Measurements from ENCODE around the gene PTPN14. TPM values are rescaled to one million over a fixed set of nuclear protein-coding genes. Genes with fewer than 3 reads are reported as not detected.

PTPN14 gene
- total and polyA plus RNA-seq, 12 donors, result 5.0 to 71.6 (median 42.3) TPM

DNA sequence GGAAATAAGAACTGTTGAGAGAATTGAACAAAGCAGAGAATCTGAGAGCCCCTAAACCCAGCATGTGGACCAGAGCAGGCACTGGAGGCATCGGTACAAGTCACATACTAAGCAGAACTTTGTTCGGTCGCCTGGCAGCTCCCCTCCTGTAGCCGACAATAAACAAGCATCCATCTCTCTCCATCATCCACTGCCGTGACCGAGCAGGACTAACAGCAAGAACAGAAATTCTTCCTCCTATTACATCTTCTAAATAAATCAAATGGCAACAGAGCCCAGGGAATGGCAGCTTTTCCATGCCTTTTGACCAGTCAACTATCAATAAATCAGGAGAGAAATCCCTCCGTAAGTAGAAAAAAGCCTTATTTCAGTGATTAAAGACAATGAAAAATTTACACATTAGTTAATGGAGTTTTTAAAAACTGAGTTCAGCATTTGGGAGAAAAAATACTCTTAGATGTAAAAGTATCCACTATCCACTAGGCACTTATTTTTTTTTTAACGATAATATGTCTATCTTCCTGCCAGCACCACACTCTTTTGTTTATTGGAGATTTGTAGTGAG, 36.5 kb downstream of the PTPN14 start:
- TF ChIP-seq, protein P1, sequence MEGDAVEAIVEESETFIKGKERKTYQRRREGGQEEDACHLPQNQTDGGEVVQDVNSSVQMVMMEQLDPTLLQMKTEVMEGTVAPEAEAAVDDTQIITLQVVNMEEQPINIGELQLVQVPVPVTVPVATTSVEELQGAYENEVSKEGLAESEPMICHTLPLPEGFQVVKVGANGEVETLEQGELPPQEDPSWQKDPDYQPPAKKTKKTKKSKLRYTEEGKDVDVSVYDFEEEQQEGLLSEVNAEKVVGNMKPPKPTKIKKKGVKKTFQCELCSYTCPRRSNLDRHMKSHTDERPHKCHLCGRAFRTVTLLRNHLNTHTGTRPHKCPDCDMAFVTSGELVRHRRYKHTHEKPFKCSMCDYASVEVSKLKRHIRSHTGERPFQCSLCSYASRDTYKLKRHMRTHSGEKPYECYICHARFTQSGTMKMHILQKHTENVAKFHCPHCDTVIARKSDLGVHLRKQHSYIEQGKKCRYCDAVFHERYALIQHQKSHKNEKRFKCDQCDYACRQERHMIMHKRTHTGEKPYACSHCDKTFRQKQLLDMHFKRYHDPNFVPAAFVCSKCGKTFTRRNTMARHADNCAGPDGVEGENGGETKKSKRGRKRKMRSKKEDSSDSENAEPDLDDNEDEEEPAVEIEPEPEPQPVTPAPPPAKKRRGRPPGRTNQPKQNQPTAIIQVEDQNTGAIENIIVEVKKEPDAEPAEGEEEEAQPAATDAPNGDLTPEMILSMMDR (IDR thresholded peaks at IDR 0.05), result no peak
- Histone ChIP-seq H3K27ac (no peak overlapping the region), H3K27me3 (no peaks in the 10 kb centered on the region), H3K4me3 (no peak overlapping the region), H3K9me3 (peaks cover 0 to 2% (median 0%) of the 10 kb centered on the region in 11 donors), H3K36me3 (no peaks in the 10 kb centered on the region), H3K4me1 (peaks cover 2 to 53% (median 24%) of the 10 kb centered on the region in 9 donors)
- 83 to 84% methylated on average over 8 of the region's 8 CpGs for WGBS, 2 donors
- ATAC-seq (no peak), DNase-seq (no peak)
- intact Hi-C loops (cut with DNase I), result no loop called here

DNA sequence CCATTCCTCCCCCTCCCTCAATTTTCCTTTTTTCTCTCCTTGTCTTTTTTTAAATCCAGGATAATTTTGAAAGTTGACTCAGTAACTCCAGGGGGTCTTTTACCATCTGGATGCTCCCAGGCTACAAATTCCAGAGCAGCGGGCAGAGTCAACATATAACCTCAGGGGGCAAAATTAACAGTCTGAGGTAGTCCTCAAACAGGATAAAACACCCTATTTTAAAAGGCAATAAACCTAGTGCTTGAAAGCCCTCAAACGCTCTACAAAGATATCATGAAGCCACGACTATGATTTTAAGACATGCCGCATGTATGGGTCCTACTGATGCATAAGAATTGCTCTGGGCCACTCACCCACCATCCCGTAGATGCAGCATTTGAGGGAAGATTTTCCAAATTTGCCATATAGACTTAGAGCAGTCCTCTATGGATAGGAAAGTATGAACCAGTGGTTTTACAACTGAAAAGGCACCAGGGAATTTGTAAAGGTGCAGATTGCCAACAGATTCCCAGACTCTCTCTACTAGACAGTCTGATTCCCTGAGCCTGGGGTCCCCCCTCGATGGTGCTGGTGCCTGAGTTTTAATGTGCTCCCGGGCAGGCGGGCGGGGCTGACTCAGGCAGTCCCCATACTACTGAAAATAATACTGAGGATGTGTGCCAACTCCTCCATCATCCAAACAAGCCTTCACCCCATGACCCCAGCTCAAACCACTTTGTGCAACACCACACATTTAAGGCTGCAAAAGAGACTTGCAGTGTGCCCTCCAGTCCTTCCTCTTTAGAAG, 37.2 kb downstream of the PTPN14 start:
- Histone ChIP-seq H3K27me3 (no peaks in the 10 kb centered on the region), H3K9me3 (peaks cover 0 to 5% (median 0%) of the 10 kb centered on the region in 11 donors), H3K27ac (no peak overlapping the region), H3K4me3 (no peak overlapping the region), H3K4me1 (peaks cover 2 to 53% (median 24%) of the 10 kb centered on the region in 9 donors), H3K36me3 (no peaks in the 10 kb centered on the region)
- ATAC-seq (peak in 2 of 8 donors; percentile 7 to 29), DNase-seq (no peak)
- TF ChIP-seq, protein P1 (IDR thresholded peaks at IDR 0.05), result no peak
- intact Hi-C loops (cut with DNase I), result no loop called here
- 83 to 84% methylated on average over 9 of the region's 9 CpGs for whole genome bisulfite sequencing, 2 donors

DNA sequence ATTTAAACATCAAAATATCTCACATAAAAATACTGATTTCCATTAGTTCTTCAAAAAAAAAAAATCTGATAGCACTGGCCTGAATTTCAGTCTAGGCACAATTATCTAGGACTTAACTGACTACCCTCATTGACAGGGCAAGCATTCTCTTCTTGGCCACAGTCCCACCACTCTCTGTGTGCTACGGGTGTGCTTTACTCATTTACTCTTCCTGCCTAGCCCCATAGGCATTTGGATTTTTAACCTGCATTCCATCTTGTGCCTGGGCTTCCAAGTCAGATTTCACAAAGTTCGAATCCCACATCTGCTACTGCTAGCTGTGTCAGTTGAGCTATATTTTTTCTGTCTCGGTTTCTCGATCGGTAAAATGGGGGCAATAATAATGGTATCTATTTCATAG, 38.0 kb downstream of the PTPN14 start:
- ATAC-seq, result no peak
- TF ChIP-seq, protein P1 (IDR thresholded peaks at IDR 0.05), result no peak
- intact Hi-C loops (cut with DNase I), result no loop called here
- H3K9me3 ChIP-seq, result peaks cover 0 to 11% (median 0%) of the 10 kb centered on the region in 11 donors
- peaks cover 2 to 50% (median 24%) of the 10 kb centered on the region in 9 donors for H3K4me1 ChIP-seq
- no peak for DNase-seq
- 82 to 91% methylated on average over 5 of the region's 5 CpGs for WGBS, 2 donors
- no peak overlapping the region for H3K4me3 ChIP-seq
- no peak overlapping the region for H3K27ac ChIP-seq
- H3K27me3 ChIP-seq, result no peaks in the 10 kb centered on the region
- peaks cover 0 to 2% (median 0%) of the 10 kb centered on the region in 9 donors for H3K36me3 ChIP-seq

DNA sequence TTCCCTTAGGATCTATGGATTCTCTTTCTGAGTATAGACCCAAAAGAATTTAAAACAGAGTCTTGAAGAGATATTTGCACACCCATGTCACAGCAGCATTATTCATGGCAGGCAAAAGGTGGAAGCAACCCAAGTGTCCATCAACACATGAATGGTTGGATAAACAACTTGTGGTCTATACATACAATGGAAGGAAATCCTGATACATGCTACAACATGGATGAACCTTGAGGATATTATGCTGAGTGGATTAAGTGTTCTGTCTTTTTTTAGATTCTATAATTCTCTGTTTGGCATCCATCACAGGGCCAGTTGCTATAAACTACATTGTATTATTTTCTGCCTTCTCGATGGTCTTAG, 39.8 kb downstream of the PTPN14 start:
- 79 to 83% methylated on average over 1 of the region's 1 CpG for WGBS, 2 donors
- Histone ChIP-seq H3K9me3 (peaks cover 0 to 11% (median 0%) of the 10 kb centered on the region in 11 donors), H3K4me1 (peaks cover 2 to 42% (median 24%) of the 10 kb centered on the region in 9 donors), H3K27me3 (no peaks in the 10 kb centered on the region), H3K36me3 (peaks cover 0 to 2% (median 0%) of the 10 kb centered on the region in 9 donors), H3K4me3 (no peak overlapping the region), H3K27ac (no peak overlapping the region)
- TF ChIP-seq, protein P1 (IDR thresholded peaks at IDR 0.05), result no peak
- no peak for ATAC-seq
- intact Hi-C loops (cut with DNase I), result no loop called here
- no peak for DNase-seq
